HL-60/S4 (cell line): ENCODE results near the gene GOLGA6D.
"Not testable (repeated sequence)": the region's sequence is repeated elsewhere in the genome, so short reads cannot be mapped to it uniquely, and the experiment has no call there.

Experiments
- in situ Hi-C: fragments of 300-500 bp; cut with MboI; formaldehyde crosslinking; loops from 2 replicates; pipeline ENCODE4 v1.14.3; 2022; ENCODE audit warnings: low sequenced_read_pairs

GOLGA6D gene

GRCh38 chr15:75328493-75329314 lies 46.1 kb downstream of the GOLGA6D start:
- in situ Hi-C loops, result no loop called here

DNA sequence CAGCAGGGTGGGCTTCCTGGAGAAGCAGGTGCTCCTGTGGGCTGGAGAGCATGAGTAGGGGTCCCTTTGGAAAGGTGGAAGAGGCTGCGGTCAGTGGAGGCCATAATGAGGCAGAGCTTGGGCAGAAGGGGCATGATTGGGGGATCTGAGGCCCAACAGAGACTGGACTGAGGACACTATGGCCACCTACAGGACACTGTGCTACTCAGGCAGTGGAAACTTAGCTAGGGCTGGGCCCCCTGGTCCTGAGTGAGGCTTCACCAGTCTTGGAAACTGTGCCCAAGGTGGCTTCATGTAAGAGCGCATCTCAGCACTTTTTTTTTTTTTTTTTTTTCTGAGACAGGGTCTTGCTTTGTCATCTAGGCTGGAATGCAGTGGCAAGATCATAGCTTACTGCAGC lies 46.9 kb downstream of the GOLGA6D start:
- in situ Hi-C loops, result no loop called here

DNA sequence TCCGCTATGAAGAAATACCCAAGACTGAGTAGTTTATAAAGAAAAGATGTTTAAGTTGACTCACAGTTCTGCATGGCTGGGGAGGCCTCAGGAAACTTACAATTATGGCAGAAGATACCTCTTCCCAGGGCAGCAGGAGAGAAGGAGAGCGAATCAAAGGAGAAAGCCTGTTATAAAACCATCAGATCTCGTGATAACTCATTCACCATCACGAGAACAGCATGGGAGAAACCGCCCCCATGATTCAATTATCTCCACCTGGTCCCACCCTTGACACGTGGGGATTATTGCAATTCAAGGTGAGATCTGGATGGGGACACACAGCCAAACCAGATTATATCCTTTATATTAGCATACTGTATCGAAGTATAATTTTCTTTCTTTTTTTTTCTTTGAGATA lies 49.5 kb downstream of the GOLGA6D start:
- in situ Hi-C loops, result not testable (repeated sequence)

DNA sequence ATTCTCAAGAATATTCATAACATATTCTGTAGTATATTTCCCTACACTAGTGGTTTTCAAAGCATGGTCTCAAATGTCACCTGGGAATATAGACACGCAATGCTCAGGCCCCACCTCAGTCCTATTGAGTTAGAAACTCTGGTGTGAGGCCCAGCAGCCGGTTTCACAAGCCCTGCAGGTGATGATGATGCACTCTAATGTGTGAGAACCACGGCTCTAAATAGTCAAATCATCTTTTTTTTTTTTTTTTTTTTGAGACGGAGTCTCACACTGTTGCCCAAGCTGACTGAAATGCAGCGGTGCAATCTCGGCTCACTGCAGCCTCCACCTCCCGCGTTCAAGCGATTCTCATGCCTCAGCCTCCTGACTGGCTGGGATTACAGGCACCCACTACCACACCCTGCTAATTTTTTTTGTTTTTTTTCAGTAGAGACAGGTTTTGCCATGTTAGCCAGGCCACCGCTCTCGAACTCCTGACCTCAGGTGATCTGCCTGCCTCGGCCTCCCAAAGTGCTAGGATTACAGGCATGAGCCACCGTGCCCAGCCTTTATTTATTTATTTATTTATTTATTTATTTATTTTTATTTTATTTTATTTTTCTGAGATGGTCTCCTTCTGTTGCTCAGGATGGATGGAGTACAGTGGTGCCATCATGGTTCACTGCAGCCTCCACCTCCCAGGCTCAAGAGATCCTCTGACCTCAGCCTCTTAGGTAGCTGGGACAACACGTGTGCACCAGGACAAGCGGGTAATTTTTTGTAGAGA lies 51.2 kb downstream of the GOLGA6D start:
- in situ Hi-C loops, result not testable (repeated sequence)

GRCh38 chr15:75335313-75335704 lies 52.7 kb downstream of the GOLGA6D start:
- in situ Hi-C loops, result no loop called here

DNA sequence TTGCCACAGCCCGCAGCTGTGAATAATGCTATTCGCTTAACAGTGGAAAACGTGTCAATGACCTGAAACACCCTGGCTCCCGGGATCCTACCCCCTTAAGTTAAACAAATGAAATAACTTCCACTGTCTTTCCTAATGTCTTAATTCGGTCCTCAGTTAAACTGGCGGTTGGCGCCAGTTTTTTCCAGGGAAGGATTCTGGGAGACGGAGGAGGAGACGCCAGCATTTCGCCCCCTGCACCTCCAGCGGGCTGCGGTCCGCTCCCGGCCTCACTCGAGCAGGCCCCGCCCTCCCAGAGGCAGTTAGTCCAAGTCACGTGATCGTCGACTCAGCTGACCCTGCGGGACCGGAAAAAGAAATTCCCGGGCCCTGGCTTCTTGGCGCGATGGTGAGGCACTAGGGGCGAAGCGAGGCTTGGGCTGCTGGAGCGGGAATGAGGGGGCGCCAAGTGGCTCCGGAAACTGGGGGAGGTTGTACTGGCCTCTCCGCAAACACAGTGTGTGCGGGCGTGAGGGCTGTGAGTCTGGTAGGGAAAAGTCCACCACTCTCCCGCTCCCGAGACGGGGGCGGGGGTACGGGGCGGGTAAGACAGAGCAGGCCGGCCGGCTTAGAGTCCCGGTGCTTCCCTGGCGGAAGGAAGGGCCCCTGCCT lies 53.2 kb downstream of the GOLGA6D start, which contains the start of gene COMMD4:
Gene COMMD4, plus strand, starts transcription at position 359 of the 651 bp plus-strand sequence. Its CDS starts 27 bp downstream, at position 386.
- in situ Hi-C loops, result no loop called here

GRCh38 chr15:75338661-75339240 lies 56.1 kb downstream of the GOLGA6D start:
- in situ Hi-C loops, result no loop called here

DNA sequence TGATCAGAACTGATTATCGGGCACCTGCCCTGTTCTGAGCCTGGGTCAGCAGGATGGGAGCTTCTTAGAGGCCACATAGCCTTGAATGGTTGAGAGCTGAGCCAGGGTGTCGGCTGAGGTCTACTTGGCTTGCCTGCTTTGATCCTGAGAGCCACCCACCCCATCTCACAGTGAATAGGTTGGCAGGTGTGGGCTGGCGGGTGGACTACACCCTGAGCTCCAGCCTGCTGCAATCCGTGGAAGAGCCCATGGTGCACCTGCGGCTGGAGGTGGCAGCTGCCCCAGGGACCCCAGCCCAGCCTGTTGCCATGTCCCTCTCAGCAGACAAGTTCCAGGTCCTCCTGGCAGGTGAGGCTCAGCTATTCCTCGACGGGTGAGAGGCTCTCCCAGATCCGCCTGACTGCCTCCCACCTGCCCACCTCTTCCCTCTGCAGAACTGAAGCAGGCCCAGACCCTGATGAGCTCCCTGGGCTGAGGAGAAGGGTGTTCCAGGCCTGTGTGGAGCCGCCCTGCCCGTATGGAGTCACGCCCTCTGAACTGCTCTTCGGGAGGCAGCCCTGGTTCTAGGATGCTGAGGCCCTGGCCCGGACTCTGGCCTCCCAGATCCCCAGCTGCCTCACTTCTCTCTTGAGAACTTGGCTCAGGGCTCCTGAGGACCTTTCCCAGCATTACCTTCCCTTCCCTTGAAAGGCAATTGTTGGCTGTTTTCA lies 57.1 kb downstream of the GOLGA6D start:
- in situ Hi-C loops, result no loop called here

GRCh38 chr15:75342221-75342620 lies 59.6 kb downstream of the GOLGA6D start:
- in situ Hi-C loops, result no loop called here

- in situ Hi-C loops, result not testable (repeated sequence)
Observed at GRCh38 chr15:75343953-75344352, 61.3 kb downstream of the GOLGA6D start.
